K562 (cell line): ENCODE measurements around the gene PGK2. TPM values are rescaled to one million over a fixed set of nuclear protein-coding genes. Genes with fewer than 3 reads are reported as not detected.

Experiments
- HDAC2 ChIP-seq: fragments of 450-650 bp; IDR thresholded peaks from 2 replicates; pipeline ENCODE4 v1.6.1; 2016; ENCODE audit warnings: mild to moderate bottlenecking
- L3MBTL2 ChIP-seq: fragments of 450-650 bp; IDR thresholded peaks from 2 replicates; pipeline ENCODE4 v1.6.1; 2016; ENCODE audit warnings: mild to moderate bottlenecking, moderate library complexity
- MCM3 ChIP-seq: fragments of 450-650 bp; IDR thresholded peaks from 2 replicates; pipeline ENCODE4 v1.6.1; 2016
- PHF20 ChIP-seq: fragments of 450-650 bp; IDR thresholded peaks from 2 replicates; pipeline ENCODE4 v1.6.1; 2018; ENCODE audit not compliant: partially characterized antibody
- PTTG1 ChIP-seq: fragments of 450-650 bp; IDR thresholded peaks from 2 replicates; pipeline ENCODE4 v1.6.1; 2016; ENCODE audit warnings: low read depth, mild to moderate bottlenecking, missing genetic modification characterization, missing compliant biosample characterization
- polyA plus RNA-seq, 8 experiments: library from polyadenylated mRNA; depleted of rRNA in 4 of 8; stranded (reverse) in 5 of 8; unstranded in 3 of 8; fragments of >200 nt; fragmentation: Nextera tagmentation in 2 of 8; fragmentation: Illumina TruSeq in 1 of 8; extraction: Ambion mirVana in 2 of 8; extraction: Trizol in 1 of 8; gene quantifications; 2 replicates each; pipeline versions ENCODE4 v1.2.1 to v1.2.3, GENCODE V29; 2011 to 2014; ENCODE audit warnings: inconsistent platforms in 1 of 8, missing spikeins in 1 of 8
- total RNA-seq, 7 experiments: library from RNA; depleted of rRNA in 6 of 7; stranded (reverse); fragments of >200 nt in 6 of 7; fragmentation: Illumina TruSeq in 2 of 7; extraction: Trizol in 2 of 7; gene quantifications; 2 replicates each; pipeline versions ENCODE4 v1.2.1 to v1.2.3, GENCODE V29; 2011 to 2021; ENCODE audit warnings: low replicate concordance in 1 of 7
- TF ChIP-seq, protein P1 (sequence below): fragments of 450-650 bp; IDR thresholded peaks from 2 replicates; pipeline ENCODE4 v1.6.1; 2016; ENCODE audit warnings: low read depth
- TF ChIP-seq, protein P2 (sequence below): IDR thresholded peaks from 2 replicates; pipeline ENCODE4 v1.6.1; 2011; ENCODE audit not compliant: insufficient read length; ENCODE audit errors: extremely low read depth
- TF ChIP-seq, protein P3 (sequence below), 2 experiments: fragments of 450-650 bp in 1 of 2; sonication (generic) in 1 of 2; formaldehyde crosslinking in 1 of 2; IDR thresholded peaks; 2 replicates each; pipeline versions ENCODE4 v1.7.1 to v1.9.0; 2016 to 2022; ENCODE audit warnings: inconsistent platforms in 1 of 2, mild to moderate bottlenecking in 1 of 2, missing genetic modification reagents in 1 of 2

PGK2 gene
- total and polyA plus RNA-seq, 9 of the 15 experiments (the other 6 are each of a cell fraction or from before 2014, with no cell fraction given) = not detected

DNA sequence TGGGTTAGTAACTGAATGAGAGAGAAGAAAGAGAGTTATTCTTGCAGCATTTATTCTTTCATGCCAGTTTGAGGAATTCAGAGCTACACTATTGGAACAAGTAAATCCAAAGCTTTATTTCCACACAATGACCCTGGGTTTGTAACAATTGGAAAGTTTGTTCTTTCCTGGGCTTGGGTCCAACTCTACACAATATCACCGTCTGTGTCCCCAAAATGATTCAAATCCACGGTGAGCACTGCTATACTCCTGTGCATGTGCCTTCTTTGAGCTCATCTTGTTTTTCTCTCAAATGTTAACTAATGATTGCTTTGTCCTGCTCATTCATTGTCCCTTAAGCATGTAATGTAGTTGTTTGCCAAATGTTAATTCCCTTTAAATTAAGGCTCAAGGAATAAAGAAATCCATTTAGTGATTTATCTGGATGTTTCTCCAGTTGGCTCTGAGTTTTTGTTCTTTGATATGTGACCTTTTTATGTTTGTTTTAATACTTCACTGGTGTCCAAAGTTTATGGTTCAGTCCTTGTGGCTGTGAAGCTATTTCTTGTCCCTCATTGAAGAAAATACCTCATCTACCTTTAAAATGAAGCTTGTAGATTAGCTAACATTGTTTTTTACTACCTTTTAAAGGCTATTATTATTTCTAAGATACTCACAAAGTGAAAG is 22.4 kb downstream of the PGK2 start (continued):
- TF ChIP-seq HDAC2 (no peak), PHF20 (no peak), PTTG1 (tag) (no peak), L3MBTL2 (peak; percentile 18; the same call in 1 of the 2 replicates), MCM3 (no peak)
- TF ChIP-seq, protein P1, sequence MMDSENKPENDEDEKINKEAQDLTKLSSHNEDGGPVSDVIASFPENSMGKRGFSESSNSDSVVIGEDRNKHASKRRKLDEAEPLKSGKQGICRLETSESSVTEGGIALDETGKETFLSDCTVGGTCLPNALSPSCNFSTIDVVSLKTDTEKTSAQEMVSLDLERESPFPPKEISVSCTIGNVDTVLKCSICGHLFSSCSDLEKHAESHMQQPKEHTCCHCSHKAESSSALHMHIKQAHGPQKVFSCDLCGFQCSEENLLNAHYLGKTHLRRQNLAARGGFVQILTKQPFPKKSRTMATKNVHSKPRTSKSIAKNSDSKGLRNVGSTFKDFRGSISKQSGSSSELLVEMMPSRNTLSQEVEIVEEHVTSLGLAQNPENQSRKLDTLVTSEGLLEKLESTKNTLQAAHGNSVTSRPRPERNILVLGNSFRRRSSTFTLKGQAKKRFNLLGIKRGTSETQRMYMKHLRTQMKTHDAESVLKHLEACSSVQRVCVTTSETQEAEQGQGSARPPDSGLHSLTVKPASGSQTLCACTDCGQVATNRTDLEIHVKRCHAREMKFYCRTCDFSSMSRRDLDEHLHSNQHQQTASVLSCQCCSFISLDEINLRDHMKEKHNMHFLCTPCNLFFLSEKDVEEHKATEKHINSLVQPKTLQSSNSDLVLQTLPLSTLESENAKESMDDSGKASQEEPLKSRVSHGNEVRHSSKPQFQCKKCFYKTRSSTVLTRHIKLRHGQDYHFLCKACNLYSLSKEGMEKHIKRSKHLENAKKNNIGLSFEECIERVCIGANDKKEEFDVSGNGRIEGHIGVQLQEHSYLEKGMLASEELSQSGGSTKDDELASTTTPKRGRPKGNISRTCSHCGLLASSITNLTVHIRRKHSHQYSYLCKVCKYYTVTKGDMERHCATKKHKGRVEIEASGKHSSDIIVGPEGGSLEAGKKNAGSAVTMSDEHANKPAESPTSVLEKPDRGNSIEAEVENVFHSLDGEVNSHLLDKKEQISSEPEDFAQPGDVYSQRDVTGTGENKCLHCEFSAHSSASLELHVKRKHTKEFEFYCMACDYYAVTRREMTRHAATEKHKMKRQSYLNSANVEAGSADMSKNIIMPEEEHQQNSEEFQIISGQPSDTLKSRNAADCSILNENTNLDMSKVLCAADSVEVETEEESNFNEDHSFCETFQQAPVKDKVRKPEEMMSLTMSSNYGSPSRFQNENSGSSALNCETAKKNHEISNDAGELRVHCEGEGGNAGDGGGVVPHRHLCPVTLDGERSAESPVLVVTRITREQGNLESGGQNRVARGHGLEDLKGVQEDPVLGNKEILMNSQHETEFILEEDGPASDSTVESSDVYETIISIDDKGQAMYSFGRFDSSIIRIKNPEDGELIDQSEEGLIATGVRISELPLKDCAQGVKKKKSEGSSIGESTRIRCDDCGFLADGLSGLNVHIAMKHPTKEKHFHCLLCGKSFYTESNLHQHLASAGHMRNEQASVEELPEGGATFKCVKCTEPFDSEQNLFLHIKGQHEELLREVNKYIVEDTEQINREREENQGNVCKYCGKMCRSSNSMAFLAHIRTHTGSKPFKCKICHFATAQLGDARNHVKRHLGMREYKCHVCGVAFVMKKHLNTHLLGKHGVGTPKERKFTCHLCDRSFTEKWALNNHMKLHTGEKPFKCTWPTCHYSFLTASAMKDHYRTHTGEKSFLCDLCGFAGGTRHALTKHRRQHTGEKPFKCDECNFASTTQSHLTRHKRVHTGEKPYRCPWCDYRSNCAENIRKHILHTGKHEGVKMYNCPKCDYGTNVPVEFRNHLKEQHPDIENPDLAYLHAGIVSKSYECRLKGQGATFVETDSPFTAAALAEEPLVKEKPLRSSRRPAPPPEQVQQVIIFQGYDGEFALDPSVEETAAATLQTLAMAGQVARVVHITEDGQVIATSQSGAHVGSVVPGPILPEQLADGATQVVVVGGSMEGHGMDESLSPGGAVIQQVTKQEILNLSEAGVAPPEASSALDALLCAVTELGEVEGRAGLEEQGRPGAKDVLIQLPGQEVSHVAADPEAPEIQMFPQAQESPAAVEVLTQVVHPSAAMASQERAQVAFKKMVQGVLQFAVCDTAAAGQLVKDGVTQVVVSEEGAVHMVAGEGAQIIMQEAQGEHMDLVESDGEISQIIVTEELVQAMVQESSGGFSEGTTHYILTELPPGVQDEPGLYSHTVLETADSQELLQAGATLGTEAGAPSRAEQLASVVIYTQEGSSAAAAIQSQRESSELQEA = no peak
- TF ChIP-seq, protein P2, sequence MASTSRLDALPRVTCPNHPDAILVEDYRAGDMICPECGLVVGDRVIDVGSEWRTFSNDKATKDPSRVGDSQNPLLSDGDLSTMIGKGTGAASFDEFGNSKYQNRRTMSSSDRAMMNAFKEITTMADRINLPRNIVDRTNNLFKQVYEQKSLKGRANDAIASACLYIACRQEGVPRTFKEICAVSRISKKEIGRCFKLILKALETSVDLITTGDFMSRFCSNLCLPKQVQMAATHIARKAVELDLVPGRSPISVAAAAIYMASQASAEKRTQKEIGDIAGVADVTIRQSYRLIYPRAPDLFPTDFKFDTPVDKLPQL = no peak
- TF ChIP-seq, protein P3, sequence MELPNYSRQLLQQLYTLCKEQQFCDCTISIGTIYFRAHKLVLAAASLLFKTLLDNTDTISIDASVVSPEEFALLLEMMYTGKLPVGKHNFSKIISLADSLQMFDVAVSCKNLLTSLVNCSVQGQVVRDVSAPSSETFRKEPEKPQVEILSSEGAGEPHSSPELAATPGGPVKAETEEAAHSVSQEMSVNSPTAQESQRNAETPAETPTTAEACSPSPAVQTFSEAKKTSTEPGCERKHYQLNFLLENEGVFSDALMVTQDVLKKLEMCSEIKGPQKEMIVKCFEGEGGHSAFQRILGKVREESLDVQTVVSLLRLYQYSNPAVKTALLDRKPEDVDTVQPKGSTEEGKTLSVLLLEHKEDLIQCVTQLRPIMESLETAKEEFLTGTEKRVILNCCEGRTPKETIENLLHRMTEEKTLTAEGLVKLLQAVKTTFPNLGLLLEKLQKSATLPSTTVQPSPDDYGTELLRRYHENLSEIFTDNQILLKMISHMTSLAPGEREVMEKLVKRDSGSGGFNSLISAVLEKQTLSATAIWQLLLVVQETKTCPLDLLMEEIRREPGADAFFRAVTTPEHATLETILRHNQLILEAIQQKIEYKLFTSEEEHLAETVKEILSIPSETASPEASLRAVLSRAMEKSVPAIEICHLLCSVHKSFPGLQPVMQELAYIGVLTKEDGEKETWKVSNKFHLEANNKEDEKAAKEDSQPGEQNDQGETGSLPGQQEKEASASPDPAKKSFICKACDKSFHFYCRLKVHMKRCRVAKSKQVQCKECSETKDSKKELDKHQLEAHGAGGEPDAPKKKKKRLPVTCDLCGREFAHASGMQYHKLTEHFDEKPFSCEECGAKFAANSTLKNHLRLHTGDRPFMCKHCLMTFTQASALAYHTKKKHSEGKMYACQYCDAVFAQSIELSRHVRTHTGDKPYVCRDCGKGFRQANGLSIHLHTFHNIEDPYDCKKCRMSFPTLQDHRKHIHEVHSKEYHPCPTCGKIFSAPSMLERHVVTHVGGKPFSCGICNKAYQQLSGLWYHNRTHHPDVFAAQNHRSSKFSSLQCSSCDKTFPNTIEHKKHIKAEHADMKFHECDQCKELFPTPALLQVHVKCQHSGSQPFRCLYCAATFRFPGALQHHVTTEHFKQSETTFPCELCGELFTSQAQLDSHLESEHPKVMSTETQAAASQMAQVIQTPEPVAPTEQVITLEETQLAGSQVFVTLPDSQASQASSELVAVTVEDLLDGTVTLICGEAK (IDR thresholded peaks at IDR 0.05) = peak; percentile 82
- TF ChIP-seq, protein P3 (CRISPR knock-in tag; IDR thresholded peaks at IDR 0.05) = no peak
